ENCODE measurements around the gene TAS2R50. TPM values are rescaled to one million over a fixed set of nuclear protein-coding genes. Genes with fewer than 3 reads are reported as not detected.
"Not testable (repeated sequence)": the region's sequence is repeated elsewhere in the genome, so short reads cannot be mapped to it uniquely, and the experiment has no call there.

TAS2R50 gene, protein sequence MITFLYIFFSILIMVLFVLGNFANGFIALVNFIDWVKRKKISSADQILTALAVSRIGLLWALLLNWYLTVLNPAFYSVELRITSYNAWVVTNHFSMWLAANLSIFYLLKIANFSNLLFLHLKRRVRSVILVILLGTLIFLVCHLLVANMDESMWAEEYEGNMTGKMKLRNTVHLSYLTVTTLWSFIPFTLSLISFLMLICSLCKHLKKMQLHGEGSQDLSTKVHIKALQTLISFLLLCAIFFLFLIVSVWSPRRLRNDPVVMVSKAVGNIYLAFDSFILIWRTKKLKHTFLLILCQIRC
- total RNA-seq (2021): 1.6 and 2.7 TPM in 2 replicates
- Bru-seq, nascent RNA: percentile 88 among the genes with signal in this experiment
- percentile 94 among the genes with signal in this experiment for BruChase-seq, experiment 1, labeled RNA remaining after a 2-hour chase
- percentile 83 among the genes with signal in this experiment for BruChase-seq, experiment 2, labeled RNA remaining after a 6-hour chase
- long read RNA-seq: 0 reads

DNA sequence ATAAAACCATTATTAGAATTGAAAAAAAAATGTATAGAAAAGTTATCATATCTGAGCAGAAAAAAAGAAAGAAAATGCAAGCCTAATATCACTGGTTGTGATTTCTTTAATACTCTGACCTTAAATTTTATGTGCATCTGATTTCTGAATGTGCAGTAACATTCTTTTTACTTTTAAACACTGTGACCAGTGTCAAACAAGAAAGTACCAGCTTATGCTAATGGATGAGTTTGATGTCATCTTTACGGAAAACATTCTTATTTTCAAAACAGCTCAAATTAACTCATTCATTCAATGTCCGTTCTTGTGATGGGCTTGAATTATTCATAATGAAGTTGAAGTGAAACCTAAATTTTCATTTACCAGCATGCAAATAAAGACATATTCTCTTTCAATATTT, at the start of gene TAS2R50:
TSS of gene TAS2R50 (minus strand) at position 101 of the 400 bp plus-strand sequence. CDS start at position 49, 52 bp downstream.
- peaks cover 10% of the 10 kb centered on the region for H3K9me3 ChIP-seq (ENCODE audit: low read depth, low read length, poor library complexity, severe bottlenecking)
- TF ChIP-seq EZH2 (IDR thresholded peaks at IDR 0.05; ENCODE audit: borderline replicate concordance, low read depth, low read length, poor library complexity, severe bottlenecking): no peak
- TF ChIP-seq, protein P1, sequence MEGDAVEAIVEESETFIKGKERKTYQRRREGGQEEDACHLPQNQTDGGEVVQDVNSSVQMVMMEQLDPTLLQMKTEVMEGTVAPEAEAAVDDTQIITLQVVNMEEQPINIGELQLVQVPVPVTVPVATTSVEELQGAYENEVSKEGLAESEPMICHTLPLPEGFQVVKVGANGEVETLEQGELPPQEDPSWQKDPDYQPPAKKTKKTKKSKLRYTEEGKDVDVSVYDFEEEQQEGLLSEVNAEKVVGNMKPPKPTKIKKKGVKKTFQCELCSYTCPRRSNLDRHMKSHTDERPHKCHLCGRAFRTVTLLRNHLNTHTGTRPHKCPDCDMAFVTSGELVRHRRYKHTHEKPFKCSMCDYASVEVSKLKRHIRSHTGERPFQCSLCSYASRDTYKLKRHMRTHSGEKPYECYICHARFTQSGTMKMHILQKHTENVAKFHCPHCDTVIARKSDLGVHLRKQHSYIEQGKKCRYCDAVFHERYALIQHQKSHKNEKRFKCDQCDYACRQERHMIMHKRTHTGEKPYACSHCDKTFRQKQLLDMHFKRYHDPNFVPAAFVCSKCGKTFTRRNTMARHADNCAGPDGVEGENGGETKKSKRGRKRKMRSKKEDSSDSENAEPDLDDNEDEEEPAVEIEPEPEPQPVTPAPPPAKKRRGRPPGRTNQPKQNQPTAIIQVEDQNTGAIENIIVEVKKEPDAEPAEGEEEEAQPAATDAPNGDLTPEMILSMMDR (conservative IDR thresholded peaks at IDR 0.05; ENCODE audit: low read depth, low read length): no peak
- no peaks in the 10 kb centered on the region for H3K36me3 ChIP-seq (ENCODE audit: insufficient read depth, low read length, poor library complexity, severe bottlenecking)
- H3K4me3 ChIP-seq (ENCODE audit: low read depth, low read length, poor library complexity, severe bottlenecking): no peak within 1 kb of the TSS
- H3K4me1 ChIP-seq (ENCODE audit: insufficient read depth, low read length, poor library complexity, severe bottlenecking): no peaks in the 10 kb centered on the region
- CTCF ChIA-PET: no interaction called here
- POLR2A ChIA-PET (ENCODE audit: low non-redundant PET): no interaction called here
- no peaks in the 10 kb centered on the region for H3K27me3 ChIP-seq (replicated peaks; ENCODE audit: insufficient read depth, low read depth, low read length, poor library complexity)
- intact Hi-C loops (cut with micrococcal nuclease; ENCODE audit: unreplicated experiment): no loop called here
- DNase-seq (ENCODE audit: low spot score): no peak
- H3K27ac ChIP-seq (ENCODE audit: low read depth, low read length, poor library complexity, severe bottlenecking): no peak within 1 kb of the TSS
- no TSS peak for BruUV-seq (replicated peaks)

GRCh38 chr12:11033959-11034358, 47.2 kb upstream of the TAS2R50 start:
- CTCF ChIA-PET; BruUV-seq (replicated peaks); H3K27ac ChIP-seq (ENCODE audit: low read depth, low read length, poor library complexity, severe bottlenecking): not testable (repeated sequence)

DNA sequence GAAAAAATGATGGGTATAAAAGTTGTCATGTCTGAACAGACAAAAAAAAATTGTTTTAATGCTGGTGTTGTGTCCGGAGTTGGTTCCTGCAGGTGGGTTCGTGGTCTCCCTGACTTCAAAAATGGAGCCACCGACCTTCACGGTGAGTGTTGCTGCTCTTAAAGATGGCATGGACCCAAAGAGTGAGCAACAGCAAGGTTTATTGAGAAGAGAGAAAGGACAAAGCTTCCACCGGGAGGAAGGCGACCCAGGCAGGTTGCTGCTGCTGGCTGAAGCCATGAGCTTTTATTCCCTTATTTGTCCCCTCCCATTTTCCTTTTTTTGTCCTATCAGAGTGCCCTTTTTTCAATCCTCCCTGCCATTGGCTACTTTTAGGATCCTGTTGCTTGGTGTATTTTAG, 44.6 kb upstream of the TAS2R50 start, which contains the start of gene TAS2R31:
TSS of gene TAS2R31 (minus strand) at position 101 of the 400 bp plus-strand sequence. CDS start at position 29, 72 bp downstream.
- POLR2A ChIA-PET (ENCODE audit: low non-redundant PET): no interaction called here
- Histone ChIP-seq H3K27me3 (replicated peaks; ENCODE audit: insufficient read depth, low read depth, low read length, poor library complexity) (no peaks in the 10 kb centered on the region), H3K27ac (ENCODE audit: low read depth, low read length, poor library complexity, severe bottlenecking) (no peak within 1 kb of the TSS), H3K4me1 (ENCODE audit: insufficient read depth, low read length, poor library complexity, severe bottlenecking) (no peaks in the 10 kb centered on the region), H3K36me3 (ENCODE audit: insufficient read depth, low read length, poor library complexity, severe bottlenecking) (no peaks in the 10 kb centered on the region), H3K9me3 (ENCODE audit: low read depth, low read length, poor library complexity, severe bottlenecking) (no peaks in the 10 kb centered on the region), H3K4me3 (ENCODE audit: low read depth, low read length, poor library complexity, severe bottlenecking) (no peak within 1 kb of the TSS)
- intact Hi-C loops (cut with micrococcal nuclease; ENCODE audit: unreplicated experiment): no loop called here
- BruUV-seq (replicated peaks): no TSS peak
- no peak for TF ChIP-seq EZH2 (IDR thresholded peaks at IDR 0.05; ENCODE audit: borderline replicate concordance, low read depth, low read length, poor library complexity, severe bottlenecking)
- TF ChIP-seq, protein P1 (conservative IDR thresholded peaks at IDR 0.05; ENCODE audit: low read depth, low read length): no peak
- no peak for DNase-seq (ENCODE audit: low spot score)
- CTCF ChIA-PET: no interaction called here

More at GRCh38 chr12:11033959-11034358, 47.2 kb upstream of the TAS2R50 start:
- H3K9me3 ChIP-seq (ENCODE audit: low read depth, low read length, poor library complexity, severe bottlenecking); H3K4me1 ChIP-seq (ENCODE audit: insufficient read depth, low read length, poor library complexity, severe bottlenecking); H3K36me3 ChIP-seq (ENCODE audit: insufficient read depth, low read length, poor library complexity, severe bottlenecking); H3K4me3 ChIP-seq (ENCODE audit: low read depth, low read length, poor library complexity, severe bottlenecking); H3K27me3 ChIP-seq (replicated peaks; ENCODE audit: insufficient read depth, low read depth, low read length, poor library complexity); POLR2A ChIA-PET (ENCODE audit: low non-redundant PET); intact Hi-C loops (cut with micrococcal nuclease; ENCODE audit: unreplicated experiment); DNase-seq (ENCODE audit: low spot score): not testable (repeated sequence)
